ENCODE data around the gene APPBP2. TPM values are rescaled to one million over a fixed set of nuclear protein-coding genes. Genes with fewer than 3 reads are reported as not detected.
"Not testable (repeated sequence)": the region's sequence is repeated elsewhere in the genome, so short reads cannot be mapped to it uniquely, and the experiment has no call there.

APPBP2 gene
- total RNA-seq, 3 donors from 2014 or later: 31.0 to 50.1 (median 35.0) TPM

- peaks cover 20% of the 10 kb centered on the region for H3K9me3 ChIP-seq
- no peaks in the 10 kb centered on the region for H3K4me1 ChIP-seq (ENCODE audit: low read depth)
- intact Hi-C loops (cut with DNase I, micrococcal nuclease): no loop called here
- TF ChIP-seq CTCF (IDR thresholded peaks at IDR 0.05): no peak
- DNase-seq: no peak
- no peak overlapping the region for H3K4me3 ChIP-seq
- peaks cover 6% of the 10 kb centered on the region for H3K36me3 ChIP-seq (ENCODE audit: low read depth)
- no peak for ATAC-seq
Observed at GRCh38 chr17:60491771-60492170, 34.3 kb downstream of the APPBP2 start.

GRCh38 chr17:60490594-60490993 lies 35.4 kb downstream of the APPBP2 start:
- H3K4me1 ChIP-seq (ENCODE audit: low read depth); H3K36me3 ChIP-seq (ENCODE audit: low read depth); intact Hi-C loops (cut with DNase I, micrococcal nuclease); ATAC-seq; H3K4me3 ChIP-seq; DNase-seq: not testable (repeated sequence)
- H3K9me3 ChIP-seq: peaks cover 20% of the 10 kb centered on the region

- intact Hi-C loops (cut with DNase I, micrococcal nuclease): no loop called here
- ATAC-seq (no peak), DNase-seq (no peak)
- Histone ChIP-seq H3K4me1 (ENCODE audit: low read depth) (no peaks in the 10 kb centered on the region), H3K36me3 (ENCODE audit: low read depth) (no peaks in the 10 kb centered on the region), H3K4me3 (no peak overlapping the region), H3K9me3 (no peaks in the 10 kb centered on the region)
- no peak for TF ChIP-seq CTCF (IDR thresholded peaks at IDR 0.05)
Observed at GRCh38 chr17:60481604-60482003, 44.4 kb downstream of the APPBP2 start.

- Histone ChIP-seq H3K4me1 (ENCODE audit: low read depth) (no peaks in the 10 kb centered on the region), H3K4me3 (no peak overlapping the region), H3K36me3 (ENCODE audit: low read depth) (no peaks in the 10 kb centered on the region), H3K9me3 (no peaks in the 10 kb centered on the region)
- no peak for ATAC-seq
- no peak for DNase-seq
- no peak for TF ChIP-seq CTCF (IDR thresholded peaks at IDR 0.05)
- intact Hi-C loops (cut with DNase I, micrococcal nuclease): no loop called here
Observed at GRCh38 chr17:60473788-60474187, 52.3 kb downstream of the APPBP2 start.

- Histone ChIP-seq H3K4me1 (ENCODE audit: low read depth) (no peaks in the 10 kb centered on the region), H3K36me3 (ENCODE audit: low read depth) (no peaks in the 10 kb centered on the region), H3K4me3 (no peak overlapping the region), H3K9me3 (no peaks in the 10 kb centered on the region)
- intact Hi-C loops (cut with DNase I, micrococcal nuclease): no loop called here
- no peak for ATAC-seq
- no peak for TF ChIP-seq CTCF (IDR thresholded peaks at IDR 0.05)
- no peak for DNase-seq
Observed at GRCh38 chr17:60472449-60472848, 53.6 kb downstream of the APPBP2 start.

- intact Hi-C loops (cut with DNase I, micrococcal nuclease): no loop called here
- no peak for ATAC-seq
- Histone ChIP-seq H3K4me3 (no peak overlapping the region), H3K4me1 (ENCODE audit: low read depth) (no peaks in the 10 kb centered on the region), H3K9me3 (no peaks in the 10 kb centered on the region), H3K36me3 (ENCODE audit: low read depth) (no peaks in the 10 kb centered on the region)
- TF ChIP-seq CTCF (IDR thresholded peaks at IDR 0.05): no peak
- DNase-seq: no peak
Observed at GRCh38 chr17:60471451-60471850, 54.6 kb downstream of the APPBP2 start.

All from mucosa of descending colon (tissue), 3 donors.